ENCODE measurements around the gene OR56B1.
"Not testable (repeated sequence)": the region's sequence is repeated elsewhere in the genome, so short reads cannot be mapped to it uniquely, and the experiment has no call there.

OR56B1 gene

DNA sequence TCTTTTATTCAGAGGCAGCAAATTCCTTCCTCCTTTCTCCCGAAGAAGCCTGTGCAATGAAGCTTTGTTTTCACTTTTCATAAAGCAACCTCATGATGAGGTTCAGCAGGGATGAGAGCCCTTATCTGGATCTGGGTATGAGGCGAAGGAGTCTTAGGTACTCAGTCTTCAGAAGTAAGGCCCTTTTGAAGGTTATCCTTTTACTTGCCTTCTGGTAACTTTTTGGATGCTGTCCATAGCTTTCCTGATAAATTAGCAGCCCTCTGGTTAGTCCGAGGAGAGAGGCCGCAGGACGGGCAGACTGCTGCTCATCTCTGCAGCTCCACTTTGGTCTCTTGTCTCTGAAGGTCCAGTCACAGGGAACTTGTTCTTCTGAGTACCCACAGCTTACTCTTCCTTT is 45.5 kb upstream of the OR56B1 start:
- Histone ChIP-seq H3K4me3 (IDR thresholded peaks at IDR 0.05; ENCODE audit: insufficient read depth, low read depth, low read length) (no peak overlapping the region), H3K9ac (no peak overlapping the region)

DNA sequence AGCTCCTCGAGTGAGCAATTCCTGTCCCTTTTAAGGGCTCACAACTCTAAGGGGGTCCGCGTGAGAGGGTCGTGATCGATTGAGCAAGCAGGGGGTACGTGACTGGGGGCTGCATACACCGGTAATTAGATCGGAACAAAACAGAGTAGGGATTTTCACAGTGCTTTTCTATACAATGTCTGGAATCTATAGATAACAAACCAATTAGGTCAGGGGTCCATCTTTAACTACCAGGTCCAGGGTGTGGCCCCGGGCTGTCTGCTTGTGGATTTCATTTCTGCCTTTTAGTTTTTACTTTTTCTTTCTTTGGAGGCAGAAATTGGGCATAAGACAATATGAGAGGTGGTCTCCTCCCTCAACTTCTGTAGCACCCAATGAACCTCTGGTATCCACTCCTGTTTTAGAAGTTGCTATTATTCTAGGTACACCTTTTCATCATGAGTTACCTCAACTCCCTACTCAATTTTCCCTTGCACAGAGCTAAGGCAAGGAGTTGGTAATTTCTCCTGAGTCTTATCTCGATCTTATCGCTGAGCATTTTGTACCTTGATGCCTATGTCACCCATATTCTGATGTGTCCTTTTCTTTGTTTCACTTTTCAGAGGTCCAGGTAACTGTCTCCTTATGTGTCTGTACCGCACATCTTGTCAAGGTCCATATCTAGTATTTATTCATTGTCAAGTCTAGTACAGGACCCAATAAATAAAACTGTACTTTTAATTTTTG is 44.8 kb upstream of the OR56B1 start:
- not testable (repeated sequence) for H3K9ac ChIP-seq; H4K20me1 ChIP-seq (ENCODE audit: insufficient read depth); H3K4me2 ChIP-seq; H3K27ac ChIP-seq; H2AFZ ChIP-seq (ENCODE audit: low read depth); H3K79me2 ChIP-seq (ENCODE audit: insufficient read depth, low read depth); H3K27me3 ChIP-seq (ENCODE audit: insufficient read depth, low read depth); H3K36me3 ChIP-seq (ENCODE audit: insufficient read depth); H3K4me3 ChIP-seq (IDR thresholded peaks at IDR 0.05; ENCODE audit: insufficient read depth, low read depth, low read length)
- peaks cover 12% of the 10 kb centered on the region for H3K4me1 ChIP-seq (ENCODE audit: low read depth, poor library complexity, severe bottlenecking)

More for the DNA sequence above, 45.5 kb upstream of the OR56B1 start:
- Histone ChIP-seq H3K4me2 (no peak overlapping the region), H3K27ac (no peak overlapping the region), H3K79me2 (ENCODE audit: insufficient read depth, low read depth) (no peaks in the 10 kb centered on the region), H3K27me3 (ENCODE audit: insufficient read depth, low read depth) (no peaks in the 10 kb centered on the region), H3K36me3 (ENCODE audit: insufficient read depth) (no peaks in the 10 kb centered on the region), H2AFZ (ENCODE audit: low read depth) (no peak overlapping the region), H4K20me1 (ENCODE audit: insufficient read depth) (no peaks in the 10 kb centered on the region), H3K4me1 (ENCODE audit: low read depth, poor library complexity, severe bottlenecking) (peaks cover 12% of the 10 kb centered on the region)
- no peak for TF ChIP-seq CTCF (conservative IDR thresholded peaks at IDR 0.05; ENCODE audit: low read depth, low read length)

DNA sequence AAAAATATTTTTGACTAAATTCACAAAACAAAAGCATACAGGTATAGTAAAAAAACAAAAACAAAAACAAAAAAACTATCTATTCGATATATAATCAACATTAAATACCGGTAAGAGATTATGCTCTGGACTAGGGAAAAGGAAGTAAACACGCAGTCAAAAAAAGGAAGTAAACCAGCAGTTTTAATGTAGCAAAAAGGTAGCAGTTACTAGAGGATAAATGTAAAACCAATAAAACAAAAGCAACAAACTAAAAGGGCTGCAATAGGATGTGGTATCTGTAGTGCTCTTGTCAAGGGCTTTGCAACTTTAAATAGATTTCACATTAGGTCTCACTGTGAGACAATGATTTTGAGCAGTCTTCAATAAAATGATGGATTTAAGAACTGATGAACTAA is 44.3 kb upstream of the OR56B1 start:
- H3K79me2 ChIP-seq (ENCODE audit: insufficient read depth, low read depth), result no peaks in the 10 kb centered on the region
- H3K9ac ChIP-seq, result no peak overlapping the region
- peaks cover 12% of the 10 kb centered on the region for H3K4me1 ChIP-seq (ENCODE audit: low read depth, poor library complexity, severe bottlenecking)
- H3K27ac ChIP-seq, result no peak overlapping the region
- no peak overlapping the region for H3K4me2 ChIP-seq
- no peak overlapping the region for H2AFZ ChIP-seq (ENCODE audit: low read depth)
- H3K27me3 ChIP-seq (ENCODE audit: insufficient read depth, low read depth), result no peaks in the 10 kb centered on the region
- H3K4me3 ChIP-seq (IDR thresholded peaks at IDR 0.05; ENCODE audit: insufficient read depth, low read depth, low read length), result no peak overlapping the region
- H4K20me1 ChIP-seq (ENCODE audit: insufficient read depth), result no peaks in the 10 kb centered on the region
- TF ChIP-seq CTCF (conservative IDR thresholded peaks at IDR 0.05; ENCODE audit: low read depth, low read length), result no peak
- H3K36me3 ChIP-seq (ENCODE audit: insufficient read depth), result no peaks in the 10 kb centered on the region

DNA sequence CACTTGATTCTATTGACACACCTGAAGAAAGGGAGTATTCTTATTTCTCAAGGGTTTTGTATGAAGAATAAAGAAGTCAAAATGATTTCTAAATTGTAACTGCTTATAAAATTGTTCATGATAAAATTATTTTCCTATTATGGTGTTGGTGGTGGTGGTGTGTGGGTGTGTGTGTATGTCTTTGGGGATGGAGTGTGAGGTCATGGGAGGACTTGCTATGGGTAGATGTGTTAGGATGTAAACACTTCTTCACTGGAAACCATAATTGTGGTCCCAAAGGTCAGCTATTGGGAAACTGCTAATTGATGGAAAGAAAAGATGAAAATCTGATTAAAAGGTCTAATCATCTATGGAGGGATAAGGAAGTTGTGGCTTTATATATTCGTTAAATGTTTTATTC is 41.6 kb upstream of the OR56B1 start:
- H3K27ac ChIP-seq, result no peak overlapping the region
- no peaks in the 10 kb centered on the region for H3K79me2 ChIP-seq (ENCODE audit: insufficient read depth, low read depth)
- peaks cover 2% of the 10 kb centered on the region for H3K4me1 ChIP-seq (ENCODE audit: low read depth, poor library complexity, severe bottlenecking)
- H3K9ac ChIP-seq, result no peak overlapping the region
- H4K20me1 ChIP-seq (ENCODE audit: insufficient read depth), result no peaks in the 10 kb centered on the region
- H3K36me3 ChIP-seq (ENCODE audit: insufficient read depth), result no peaks in the 10 kb centered on the region
- no peak overlapping the region for H3K4me3 ChIP-seq (IDR thresholded peaks at IDR 0.05; ENCODE audit: insufficient read depth, low read depth, low read length)
- TF ChIP-seq CTCF (conservative IDR thresholded peaks at IDR 0.05; ENCODE audit: low read depth, low read length), result no peak
- H3K4me2 ChIP-seq, result no peak overlapping the region
- no peak overlapping the region; the same call in 1 of the 2 replicates for H2AFZ ChIP-seq (ENCODE audit: low read depth)
- H3K27me3 ChIP-seq (ENCODE audit: insufficient read depth, low read depth), result no peaks in the 10 kb centered on the region

GRCh38 chr11:5695580-5695979 is 40.7 kb upstream of the OR56B1 start:
- no peak overlapping the region for H3K4me2 ChIP-seq
- no peak overlapping the region for H3K4me3 ChIP-seq (IDR thresholded peaks at IDR 0.05; ENCODE audit: insufficient read depth, low read depth, low read length)
- no peak overlapping the region for H3K27ac ChIP-seq
- H3K79me2 ChIP-seq (ENCODE audit: insufficient read depth, low read depth), result no peaks in the 10 kb centered on the region
- no peak overlapping the region for H2AFZ ChIP-seq (ENCODE audit: low read depth)
- no peaks in the 10 kb centered on the region for H4K20me1 ChIP-seq (ENCODE audit: insufficient read depth)
- no peaks in the 10 kb centered on the region for H3K27me3 ChIP-seq (ENCODE audit: insufficient read depth, low read depth)
- H3K9ac ChIP-seq, result no peak overlapping the region
- no peaks in the 10 kb centered on the region for H3K4me1 ChIP-seq (ENCODE audit: low read depth, poor library complexity, severe bottlenecking)
- TF ChIP-seq CTCF (conservative IDR thresholded peaks at IDR 0.05; ENCODE audit: low read depth, low read length), result no peak
- H3K36me3 ChIP-seq (ENCODE audit: insufficient read depth), result no peaks in the 10 kb centered on the region
